T-helper 22 cell (primary cell): ENCODE results near the gene H2BW2.
"Not testable (repeated sequence)": the region's sequence is repeated elsewhere in the genome, so short reads cannot be mapped to it uniquely, and the experiment has no call there.

Source experiments
- DNase-seq: peaks from one replicate; pipeline ENCODE4 v3.0.0-alpha.2; 2020; ENCODE audit warnings: low read depth

Gene H2BW2

DNA sequence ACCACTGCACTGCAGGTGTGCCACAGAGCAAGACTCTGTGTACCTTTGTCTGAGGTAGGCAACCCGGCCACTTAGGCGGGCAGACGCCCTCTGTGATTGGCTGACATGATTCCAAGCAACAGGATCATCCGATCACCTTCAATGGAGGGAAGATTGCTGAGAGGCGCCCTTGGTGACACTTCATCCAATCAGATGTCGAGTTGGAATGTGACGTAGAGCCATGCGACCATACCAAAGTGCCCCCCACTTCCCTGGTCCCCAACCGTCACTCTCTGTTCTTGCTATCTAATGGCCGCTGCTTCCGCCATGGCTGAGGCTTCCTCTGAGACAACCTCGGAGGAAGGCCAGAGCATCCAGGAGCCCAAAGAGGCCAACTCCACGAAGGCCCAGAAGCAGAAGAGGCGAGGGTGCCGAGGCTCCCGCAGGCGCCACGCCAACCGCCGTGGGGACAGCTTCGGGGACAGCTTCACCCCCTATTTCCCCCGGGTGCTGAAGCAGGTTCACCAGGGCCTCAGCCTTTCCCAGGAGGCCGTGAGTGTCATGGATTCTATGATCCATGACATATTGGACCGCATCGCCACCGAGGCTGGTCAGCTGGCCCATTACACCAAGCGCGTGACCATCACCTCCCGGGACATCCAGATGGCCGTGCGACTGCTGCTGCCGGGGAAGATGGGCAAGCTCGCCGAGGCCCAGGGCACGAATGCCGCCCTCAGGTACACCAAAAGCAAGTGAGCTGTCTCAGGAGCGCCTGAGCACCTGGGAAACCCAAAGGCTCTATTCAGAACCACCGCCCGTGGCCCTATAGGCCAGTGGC, at the start of gene H2BW2:
TSS of gene H2BW2 (plus strand) at position 268 of the 817 bp plus-strand sequence. CDS start at position 307, 39 bp downstream.
- DNase-seq = no peak

DNA sequence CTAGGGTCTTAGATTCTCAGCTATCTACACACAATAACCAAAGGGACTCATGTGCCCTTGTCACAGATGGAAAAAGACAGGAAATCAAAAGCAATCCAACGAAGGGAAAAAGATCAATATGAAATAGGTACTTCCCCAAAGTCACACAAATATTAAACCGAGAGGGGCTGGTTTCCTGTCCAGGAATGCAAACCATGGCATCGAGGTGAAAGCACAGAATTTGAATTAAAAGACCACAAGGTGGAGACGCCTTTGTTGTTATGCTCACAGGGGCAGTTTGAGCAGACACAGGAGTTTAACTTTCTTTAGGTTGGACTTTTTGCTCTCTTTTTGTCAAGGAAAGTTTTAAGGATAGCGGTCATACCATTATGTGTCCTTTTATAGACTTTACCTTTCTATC, 40.5 kb upstream of the H2BW2 start:
- no peak for DNase-seq

DNA sequence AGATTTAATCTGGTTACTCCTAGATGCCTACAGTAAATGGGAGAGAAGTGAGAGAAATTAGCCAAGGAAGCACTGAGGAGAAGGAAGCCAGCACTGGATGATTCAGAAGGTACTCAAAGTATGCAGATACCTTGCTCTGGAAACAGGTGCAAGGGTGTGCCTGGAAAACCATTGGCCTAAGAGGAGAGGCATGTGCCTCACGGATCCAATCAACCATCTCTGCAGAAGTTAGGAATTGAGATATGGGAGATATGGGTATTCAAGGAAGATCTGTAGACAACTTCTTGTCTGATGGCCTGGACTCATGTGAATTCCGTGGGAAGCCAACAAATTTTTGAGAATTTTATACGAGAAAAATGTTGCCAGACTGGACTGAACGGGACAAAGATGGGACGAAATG, 30.9 kb upstream of the H2BW2 start:
- DNase-seq = no peak

DNA sequence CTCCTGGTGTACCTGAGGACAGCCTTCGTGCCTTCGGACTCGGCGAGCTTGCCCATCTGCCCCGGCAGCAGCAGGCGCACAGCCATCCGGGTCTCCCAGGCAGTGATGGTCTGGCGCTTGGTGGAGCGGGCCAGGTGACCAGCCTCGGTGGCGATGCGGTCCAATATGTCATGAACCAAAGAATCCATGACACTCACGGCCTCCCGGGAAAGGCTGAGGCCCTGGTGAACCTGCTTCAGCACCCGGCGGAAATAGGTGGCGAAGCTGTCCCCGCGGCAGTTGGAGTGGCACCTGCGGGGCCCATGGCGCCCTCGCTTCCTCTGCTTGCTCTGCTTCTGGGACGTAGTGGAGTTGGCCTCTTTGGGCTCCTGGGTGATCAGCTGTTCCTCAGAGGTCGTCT, 26.6 kb upstream of the H2BW2 start:
- no peak for DNase-seq

DNA sequence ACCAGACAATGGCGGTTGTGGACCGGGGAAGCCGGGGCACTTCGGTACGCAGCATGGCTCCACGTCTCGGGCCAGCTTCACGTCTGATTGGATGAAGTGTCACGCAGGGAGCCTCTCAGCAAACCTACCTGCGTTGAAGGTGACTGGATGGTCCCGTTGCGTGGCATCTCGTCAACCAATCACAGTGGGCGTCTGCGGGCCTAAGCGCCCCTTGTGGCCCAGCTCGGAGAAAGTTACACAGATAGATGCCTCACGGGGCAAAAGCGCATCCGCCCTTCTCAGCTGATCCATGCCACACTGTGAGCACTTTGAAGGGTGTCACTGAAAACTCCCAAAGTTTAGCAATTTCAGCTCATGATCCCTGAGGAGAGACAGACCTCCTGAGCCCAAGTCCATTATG, 26.1 kb upstream of the H2BW2 start, which contains the start of gene H2BW1:
TSS of gene H2BW1 (minus strand) at position 103 of the 400 bp plus-strand sequence. CDS start 132 bp downstream, outside the sequence.
- no peak for DNase-seq

DNA sequence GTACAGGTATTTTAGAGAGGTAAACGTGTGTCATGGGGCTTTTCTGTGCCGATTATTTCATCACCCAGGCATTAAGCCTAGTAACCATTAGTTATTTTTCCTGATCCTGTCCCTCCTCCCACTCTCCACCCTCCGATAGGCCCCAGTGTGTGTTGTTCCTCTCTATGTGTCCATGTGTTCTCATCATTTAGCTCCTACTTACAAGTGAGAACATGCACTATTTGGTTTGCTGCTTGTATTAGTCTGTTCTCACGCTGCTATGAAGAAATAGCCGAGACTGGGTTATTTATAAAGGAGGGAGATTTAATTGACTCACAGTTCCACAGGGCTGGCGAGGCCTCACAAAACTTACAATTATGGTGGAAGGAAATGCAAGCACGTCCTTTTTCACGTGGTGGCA, 24.2 kb upstream of the H2BW2 start:
- DNase-seq = not testable (repeated sequence)

DNA sequence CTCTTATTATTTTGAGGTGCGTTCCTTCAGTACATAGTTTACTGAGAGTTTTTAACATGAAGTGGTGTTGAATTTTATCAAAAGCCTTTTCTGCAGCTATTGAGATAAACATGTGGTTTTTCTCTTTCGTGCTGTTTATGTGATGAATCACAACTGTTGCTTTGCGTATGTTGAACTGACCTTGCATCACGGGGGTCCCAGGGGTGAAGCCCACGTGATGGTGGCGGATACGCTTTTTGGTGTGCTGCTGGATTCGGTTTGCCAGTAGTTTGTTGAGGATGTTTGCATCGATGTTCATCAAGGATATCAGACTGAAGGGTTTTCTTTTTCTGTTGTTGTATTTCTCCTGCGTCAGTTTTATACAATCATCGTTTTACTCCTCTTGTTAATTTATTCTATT, 21.6 kb upstream of the H2BW2 start:
- no peak for DNase-seq

DNA sequence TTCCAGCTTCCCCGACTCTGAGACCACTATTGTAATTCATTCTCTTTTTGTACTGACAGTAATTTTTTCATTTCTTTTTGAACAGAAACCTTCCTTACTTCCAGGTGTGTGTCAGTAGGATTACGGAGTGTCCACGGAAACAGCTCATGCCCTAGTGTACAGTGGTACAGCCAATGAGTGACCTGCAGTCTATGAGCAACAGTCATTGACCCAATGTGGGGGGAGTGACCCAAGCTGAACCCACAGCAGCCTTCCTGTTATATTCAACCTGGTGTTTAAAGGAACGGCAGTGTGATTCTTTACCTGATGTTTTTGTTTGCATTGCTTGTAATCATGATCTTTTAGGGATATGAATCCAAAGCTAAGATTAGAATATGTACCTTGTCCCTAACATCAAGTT, 1.2 kb downstream of the H2BW2 start:
- DNase-seq = no peak

DNA sequence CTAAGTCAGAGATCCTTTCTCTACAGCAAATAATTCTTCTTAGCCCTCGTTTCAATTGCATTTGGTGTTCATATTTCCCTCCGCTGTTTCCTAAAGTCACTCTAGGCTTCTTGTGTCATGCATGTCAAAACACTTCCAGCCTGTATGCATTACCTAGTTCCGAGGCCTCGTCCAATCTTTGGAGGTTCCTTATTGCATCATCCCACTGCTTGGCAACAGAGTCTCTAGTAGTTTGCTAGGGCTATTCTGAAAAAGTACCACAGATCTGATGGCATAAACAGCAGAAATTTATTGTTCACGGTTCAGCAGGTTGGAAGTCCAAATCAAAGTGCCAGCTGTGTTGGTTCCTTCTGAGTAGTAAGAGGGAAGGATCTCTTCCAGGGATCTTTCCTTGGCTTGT, 5.9 kb downstream of the H2BW2 start:
- DNase-seq = no peak

DNA sequence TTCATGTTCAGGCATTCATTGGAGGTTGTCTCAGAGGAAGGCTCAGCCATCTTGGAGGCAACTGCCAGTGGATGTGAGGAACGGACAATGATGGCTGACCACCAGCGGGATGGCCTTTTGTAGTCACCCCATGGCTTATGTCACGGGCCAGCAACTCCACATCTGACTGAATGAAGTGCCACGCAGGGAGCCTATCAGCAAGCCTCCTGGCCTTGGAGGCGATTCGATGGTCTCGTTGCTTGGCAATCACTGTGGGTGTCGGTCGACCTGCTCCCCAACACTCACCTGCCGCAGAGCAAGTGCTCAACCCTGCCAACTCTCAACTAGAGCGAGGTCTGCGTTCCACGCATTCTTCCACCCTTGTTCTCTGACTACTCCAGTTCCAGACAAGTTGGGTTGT, 7.4 kb downstream of the H2BW2 start:
- no peak for DNase-seq

DNA sequence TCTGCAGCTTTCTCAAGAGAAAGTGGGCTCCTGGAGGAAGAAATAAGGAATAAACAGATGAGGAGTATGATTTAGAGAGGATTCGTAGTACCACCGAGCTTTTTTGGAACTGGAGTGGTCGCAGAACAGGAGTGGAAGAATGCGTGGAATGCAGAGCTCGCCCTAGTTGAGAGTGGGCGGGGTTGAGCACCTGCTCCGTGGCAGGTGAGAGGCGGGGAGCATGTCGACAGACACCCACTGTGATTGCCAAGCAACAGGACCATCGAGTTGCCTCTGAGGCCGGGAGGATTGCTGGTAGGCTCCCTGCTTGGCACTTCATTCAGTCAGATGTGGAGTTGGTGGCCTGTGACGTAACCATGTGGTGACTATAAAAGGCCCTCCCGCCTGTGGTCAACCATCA, 15.2 kb downstream of the H2BW2 start:
- not testable (repeated sequence) for DNase-seq

DNA sequence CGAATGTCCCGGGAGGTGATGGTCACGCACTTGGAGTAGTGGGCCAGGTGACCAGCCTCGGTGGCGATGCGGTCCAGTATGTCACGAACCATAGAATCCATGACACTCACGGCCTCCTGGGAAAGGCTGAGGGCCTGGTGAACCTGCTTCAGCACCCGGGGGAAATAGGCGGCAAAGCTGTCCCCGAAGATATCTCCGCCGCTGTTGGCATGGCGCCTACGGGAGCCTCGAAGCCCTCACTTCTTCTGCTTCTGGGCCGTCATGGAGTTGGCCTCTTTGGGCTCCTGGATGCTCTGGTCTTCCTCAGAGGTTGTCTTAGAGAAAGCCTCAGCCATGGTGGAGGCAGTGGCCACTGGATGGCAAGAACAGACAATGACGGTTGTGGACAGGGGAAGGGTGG, 22.9 kb downstream of the H2BW2 start:
- DNase-seq = not testable (repeated sequence)

DNA sequence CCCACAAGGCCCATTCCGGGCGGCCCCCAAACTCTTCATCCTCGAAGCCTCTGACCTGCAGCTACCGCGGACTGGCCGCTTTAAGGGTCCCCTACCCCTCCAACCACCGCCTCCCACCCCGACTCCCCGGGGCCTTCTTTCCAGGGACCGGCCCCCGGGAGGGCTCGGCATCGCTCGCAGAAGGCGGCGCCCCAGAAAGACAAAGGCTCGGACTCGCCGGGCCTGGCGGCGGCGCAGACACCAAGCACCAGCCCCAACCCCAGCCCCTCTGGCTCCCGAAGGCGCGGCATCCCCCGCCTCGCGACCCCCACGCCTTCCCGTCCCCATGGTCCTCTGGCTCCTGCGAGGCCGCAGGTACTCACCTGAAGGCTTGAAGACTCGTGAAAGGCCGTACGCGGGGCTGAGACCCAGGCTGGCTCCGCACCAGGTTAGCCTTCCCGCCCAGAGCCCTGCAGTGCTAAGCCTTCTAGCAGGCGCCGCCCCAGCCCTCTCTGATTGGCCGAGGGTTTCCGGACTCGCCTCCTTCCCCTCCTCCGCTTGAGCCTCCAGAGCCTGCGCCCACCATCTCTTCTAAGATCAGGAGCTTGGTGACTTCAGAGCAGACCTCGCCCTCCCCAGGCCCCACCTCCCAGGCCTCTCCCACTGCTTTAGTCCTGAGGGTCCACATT, 36.2 kb downstream of the H2BW2 start, which contains the start of gene TMSB15C:
TSS of gene TMSB15C (minus strand) at position 459 of the 668 bp plus-strand sequence.
- DNase-seq = not testable (repeated sequence)

DNA sequence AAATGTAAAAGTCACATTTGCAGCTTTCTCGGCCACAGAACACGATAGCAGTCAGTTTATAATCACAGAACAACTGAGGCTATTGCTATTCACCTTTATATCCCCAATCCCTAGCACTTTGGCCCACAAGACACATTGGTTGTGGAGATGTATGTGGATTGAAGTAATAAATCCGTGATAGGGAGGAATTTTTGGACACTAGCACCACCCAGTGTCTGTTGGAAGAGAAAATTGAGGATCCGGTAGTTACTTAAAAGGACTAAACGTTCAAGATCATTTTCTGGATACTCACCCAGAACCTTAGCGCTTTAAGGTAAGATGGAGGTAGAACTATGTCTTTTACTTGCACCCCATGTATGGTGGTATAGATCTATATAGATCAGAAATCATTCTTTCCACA, 38.1 kb downstream of the H2BW2 start:
- DNase-seq = not testable (repeated sequence)

DNA sequence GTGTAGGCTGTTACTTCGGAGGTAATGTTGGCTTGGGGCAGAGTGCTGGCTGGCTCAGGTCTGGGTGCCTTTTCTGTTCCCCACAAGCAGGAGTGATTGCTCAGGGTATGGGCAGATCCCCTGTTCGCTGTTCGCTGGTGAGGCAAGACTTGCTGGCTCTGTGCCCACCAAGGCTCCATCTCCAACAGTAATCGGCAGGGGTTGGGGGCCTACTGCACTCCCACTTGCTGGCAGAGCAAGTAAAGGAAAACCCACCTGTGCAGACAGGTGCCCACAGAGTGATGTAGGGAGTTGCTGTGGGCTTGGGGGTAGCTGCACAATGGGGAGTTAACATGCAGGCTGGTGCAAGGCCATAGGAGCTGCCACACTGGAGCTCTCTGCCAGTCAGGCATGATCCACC, 44.3 kb downstream of the H2BW2 start:
- no peak for DNase-seq

DNA sequence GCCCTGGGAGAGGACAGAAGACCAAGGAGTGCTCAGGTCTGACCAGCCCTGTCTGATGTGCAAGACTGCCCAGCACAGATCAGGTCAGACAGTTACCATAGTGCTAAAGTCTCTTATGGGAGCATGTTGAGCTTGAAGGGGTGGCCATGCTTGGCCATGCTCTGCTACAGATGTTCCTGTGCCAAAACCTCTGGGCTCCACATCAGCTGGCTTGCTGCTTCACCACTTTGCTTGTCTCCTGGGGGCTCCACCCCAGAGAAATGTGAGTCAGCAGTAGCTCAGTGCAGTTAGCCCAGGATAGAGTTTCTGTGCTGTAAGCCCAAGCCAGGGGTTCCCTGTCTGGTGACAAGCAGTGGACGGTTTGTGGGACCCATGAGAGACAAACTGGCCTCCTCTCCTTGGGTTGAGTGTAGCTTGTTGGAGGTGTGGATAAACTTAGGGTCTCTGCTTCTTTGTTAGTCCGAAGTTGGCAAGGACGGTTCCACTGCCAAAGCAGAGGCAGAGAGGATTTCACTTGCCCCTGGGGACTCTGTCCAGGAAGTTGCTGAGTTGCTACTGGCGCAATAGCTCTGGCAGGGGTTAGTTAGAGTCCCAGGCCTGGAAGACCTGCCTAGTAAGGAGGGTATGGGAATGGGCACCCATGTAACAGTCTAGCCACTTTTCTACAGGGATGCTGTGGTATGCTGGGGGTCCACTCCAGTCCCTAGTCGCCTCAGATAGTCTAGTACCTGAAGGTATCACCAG, 45.0 kb downstream of the H2BW2 start:
- no peak for DNase-seq

DNA sequence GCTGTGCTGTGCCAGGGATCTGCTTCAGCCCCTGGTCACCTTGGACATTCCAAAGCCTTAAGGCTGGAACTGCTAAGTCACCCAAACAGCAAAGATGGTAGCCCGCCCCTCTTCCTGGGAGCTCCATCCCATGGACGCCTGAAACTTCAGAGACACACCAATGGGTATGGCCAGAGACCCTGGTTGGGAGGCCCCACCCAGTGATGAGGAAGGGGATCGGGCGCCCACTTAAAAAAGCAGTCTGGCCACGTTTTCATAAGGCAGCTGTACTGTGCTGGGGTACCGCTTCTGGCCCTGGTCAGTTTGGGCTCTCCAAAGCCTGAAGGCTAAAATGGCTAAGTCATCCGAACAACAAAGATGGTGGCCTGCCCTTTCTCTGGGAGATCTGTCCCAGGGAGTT, 45.7 kb downstream of the H2BW2 start:
- DNase-seq = no peak

DNA sequence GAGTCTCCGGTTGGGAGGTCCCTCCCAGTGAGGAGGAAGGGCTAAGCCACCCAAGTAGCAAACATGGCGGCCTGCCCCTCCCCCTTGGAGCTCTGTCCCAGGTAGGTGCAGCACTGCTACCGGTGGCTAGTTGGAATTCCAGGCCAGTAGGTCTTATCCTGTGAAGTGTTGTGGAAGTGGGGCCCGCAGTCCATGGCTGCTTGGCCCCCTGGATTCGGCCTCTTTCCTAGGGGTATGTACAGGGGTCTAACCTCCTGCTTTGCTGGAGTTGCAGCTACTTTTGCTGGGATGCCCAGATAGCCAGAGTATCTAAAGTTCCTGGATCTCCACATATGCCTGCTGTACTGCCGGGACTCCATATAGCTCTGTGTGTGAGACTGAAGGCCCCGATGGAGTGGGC, 46.2 kb downstream of the H2BW2 start:
- no peak for DNase-seq
